ENCODE results near the gene RRAS2.

The RRAS2 gene

DNA sequence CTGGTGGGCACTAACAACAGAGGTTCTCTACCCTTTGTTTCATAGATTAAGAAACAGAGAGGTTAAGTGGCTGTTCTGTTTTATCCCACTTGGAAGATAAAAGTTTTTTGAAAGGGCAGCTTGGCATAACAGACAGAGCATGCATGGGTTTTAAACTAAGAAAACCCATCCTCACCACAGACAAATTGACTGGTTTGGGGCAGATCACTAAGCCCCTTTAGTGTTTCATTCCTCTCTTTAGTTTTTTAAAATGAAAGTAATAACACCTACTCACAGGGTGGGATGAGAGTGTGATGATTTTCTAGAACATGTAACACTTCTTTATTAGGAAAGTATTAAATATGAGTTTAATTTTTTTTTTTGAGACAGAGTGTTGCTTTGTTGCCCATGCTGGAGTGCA is 12.3 kb upstream of the RRAS2 start:
- no peak overlapping the region for H3K18ac ChIP-seq (ENCODE audit: low read length)
- no peaks in the 10 kb centered on the region for H3K9me3 ChIP-seq (ENCODE audit: insufficient read depth, low read depth, low read length)
- no peaks in the 10 kb centered on the region for H3K27me3 ChIP-seq (ENCODE audit: insufficient read depth, low read length)

DNA sequence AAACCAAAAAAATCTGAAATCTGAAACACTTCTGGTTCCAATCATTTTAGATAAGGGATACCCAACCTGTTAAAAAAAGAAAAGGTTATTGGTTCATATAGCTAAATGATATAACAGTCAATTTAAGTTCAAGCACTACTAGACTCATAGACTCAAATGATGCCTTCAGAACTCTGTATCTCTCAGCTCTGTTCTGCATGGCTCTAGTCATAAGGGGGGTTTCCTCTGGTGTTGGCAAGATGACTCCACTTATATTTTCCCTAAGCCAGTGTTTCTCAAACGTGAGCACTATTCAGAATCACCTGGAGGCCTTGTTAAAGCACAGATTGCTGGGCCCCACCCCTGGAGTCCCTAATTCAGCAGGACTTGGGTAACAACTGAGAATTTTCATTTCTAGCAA is 11.5 kb upstream of the RRAS2 start:
- no peak overlapping the region for H3K4me3 ChIP-seq (ENCODE audit: low read depth, low read length)
- no peak overlapping the region for H2BK5ac ChIP-seq (ENCODE audit: low read depth, low read length, poor library complexity)
- H3K79me1 ChIP-seq (ENCODE audit: low read length), result no peaks in the 10 kb centered on the region

More for the DNA sequence above, 12.3 kb upstream of the RRAS2 start:
- Histone ChIP-seq H2BK120ac (ENCODE audit: insufficient read depth, low read length, poor library complexity) (no peak overlapping the region), H3K14ac (ENCODE audit: low read length) (no peak overlapping the region), H3K4me2 (ENCODE audit: low read length) (no peak overlapping the region), H4K8ac (ENCODE audit: low read depth, low read length) (no peak overlapping the region), H3K9ac (ENCODE audit: low read length) (no peak overlapping the region), H3K79me2 (ENCODE audit: control insufficient read depth, insufficient read depth, low read length, poor library complexity) (no peaks in the 10 kb centered on the region), H3K4me1 (ENCODE audit: control insufficient read depth in 1 of 2, insufficient read depth in 2 of 2, low read length in 2 of 2) (no peaks in the 10 kb centered on the region), H2BK12ac (ENCODE audit: low read length) (no peak overlapping the region), H2AK5ac (ENCODE audit: low read length) (no peak overlapping the region), H3K27ac (ENCODE audit: low read depth, low read length) (no peak overlapping the region), H4K91ac (ENCODE audit: low read depth, low read length) (no peak overlapping the region), H2AFZ (ENCODE audit: insufficient read depth, low read length, poor library complexity) (no peak overlapping the region), H4K12ac (ENCODE audit: low read depth, low read length) (no peak overlapping the region), H3K4ac (ENCODE audit: low read depth, low read length) (no peak overlapping the region), H3K79me1 (ENCODE audit: low read length) (no peaks in the 10 kb centered on the region), H3K23ac (ENCODE audit: low read length) (no peak overlapping the region), H3K36me3 (ENCODE audit: control insufficient read depth in 1 of 2, insufficient read depth in 2 of 2, low read length in 2 of 2) (no peaks in the 10 kb centered on the region), H3K4me3 (ENCODE audit: low read depth, low read length) (no peak overlapping the region), H2BK5ac (ENCODE audit: low read depth, low read length, poor library complexity) (no peak overlapping the region)
- DNase-seq, result no peak

DNA sequence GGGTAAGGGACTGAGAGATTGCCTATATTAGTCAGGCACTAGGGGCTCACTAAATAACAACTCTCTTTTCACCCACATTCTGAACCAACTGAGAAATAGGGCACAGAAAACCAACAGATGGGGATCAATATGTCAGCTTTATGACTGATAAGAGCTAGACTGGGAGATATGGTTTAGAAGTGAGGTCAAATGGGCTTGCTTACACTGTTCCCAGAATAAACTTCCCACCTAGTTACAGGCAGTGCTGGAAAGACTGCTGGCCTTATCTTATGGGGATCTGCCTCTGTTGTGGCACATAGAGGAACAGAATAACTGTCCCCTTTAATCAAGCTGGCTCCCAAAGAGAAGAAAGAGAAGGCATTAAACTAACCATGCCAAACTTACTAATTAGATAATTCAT is 10.6 kb upstream of the RRAS2 start:
- Histone ChIP-seq H3K9ac (ENCODE audit: low read length) (no peak overlapping the region), H3K18ac (ENCODE audit: low read length) (no peak overlapping the region), H4K12ac (ENCODE audit: low read depth, low read length) (no peak overlapping the region), H3K79me2 (ENCODE audit: control insufficient read depth, insufficient read depth, low read length, poor library complexity) (no peaks in the 10 kb centered on the region), H2BK120ac (ENCODE audit: insufficient read depth, low read length, poor library complexity) (no peak overlapping the region), H2BK5ac (ENCODE audit: low read depth, low read length, poor library complexity) (no peak overlapping the region), H3K4ac (ENCODE audit: low read depth, low read length) (no peak overlapping the region), H3K4me2 (ENCODE audit: low read length) (no peak overlapping the region), H3K27ac (ENCODE audit: low read depth, low read length) (no peak overlapping the region), H2AK5ac (ENCODE audit: low read length) (no peak overlapping the region), H3K23ac (ENCODE audit: low read length) (no peak overlapping the region), H3K79me1 (ENCODE audit: low read length) (no peaks in the 10 kb centered on the region), H3K14ac (ENCODE audit: low read length) (no peak overlapping the region), H3K4me1 (ENCODE audit: control insufficient read depth in 1 of 2, insufficient read depth in 2 of 2, low read length in 2 of 2) (no peaks in the 10 kb centered on the region), H3K4me3 (ENCODE audit: low read depth, low read length) (no peak overlapping the region), H3K27me3 (ENCODE audit: insufficient read depth, low read length) (no peaks in the 10 kb centered on the region), H3K9me3 (ENCODE audit: insufficient read depth, low read depth, low read length) (no peaks in the 10 kb centered on the region), H4K8ac (ENCODE audit: low read depth, low read length) (no peak overlapping the region), H3K36me3 (ENCODE audit: control insufficient read depth in 1 of 2, insufficient read depth in 2 of 2, low read length in 2 of 2) (no peaks in the 10 kb centered on the region), H2AFZ (ENCODE audit: insufficient read depth, low read length, poor library complexity) (no peak overlapping the region), H4K91ac (ENCODE audit: low read depth, low read length) (no peak overlapping the region), H2BK12ac (ENCODE audit: low read length) (no peak overlapping the region)
- no peak for DNase-seq

More for the DNA sequence above, 11.5 kb upstream of the RRAS2 start:
- Histone ChIP-seq H3K14ac (ENCODE audit: low read length) (no peak overlapping the region), H3K9me3 (ENCODE audit: insufficient read depth, low read depth, low read length) (no peaks in the 10 kb centered on the region), H2BK12ac (ENCODE audit: low read length) (no peak overlapping the region), H3K4ac (ENCODE audit: low read depth, low read length) (no peak overlapping the region), H3K18ac (ENCODE audit: low read length) (no peak overlapping the region), H4K12ac (ENCODE audit: low read depth, low read length) (no peak overlapping the region), H3K23ac (ENCODE audit: low read length) (no peak overlapping the region), H3K79me2 (ENCODE audit: control insufficient read depth, insufficient read depth, low read length, poor library complexity) (no peaks in the 10 kb centered on the region), H3K36me3 (ENCODE audit: control insufficient read depth in 1 of 2, insufficient read depth in 2 of 2, low read length in 2 of 2) (no peaks in the 10 kb centered on the region), H3K4me1 (ENCODE audit: control insufficient read depth in 1 of 2, insufficient read depth in 2 of 2, low read length in 2 of 2) (no peaks in the 10 kb centered on the region), H4K8ac (ENCODE audit: low read depth, low read length) (no peak overlapping the region), H3K27me3 (ENCODE audit: insufficient read depth, low read length) (no peaks in the 10 kb centered on the region), H3K27ac (ENCODE audit: low read depth, low read length) (no peak overlapping the region), H2AK5ac (ENCODE audit: low read length) (no peak overlapping the region), H2BK120ac (ENCODE audit: insufficient read depth, low read length, poor library complexity) (no peak overlapping the region), H3K9ac (ENCODE audit: low read length) (no peak overlapping the region), H3K4me2 (ENCODE audit: low read length) (no peak overlapping the region), H4K91ac (ENCODE audit: low read depth, low read length) (no peak overlapping the region), H2AFZ (ENCODE audit: insufficient read depth, low read length, poor library complexity) (no peak overlapping the region)
- DNase-seq, result no peak
- WGBS (ENCODE audit: extremely low coverage, insufficient coverage, insufficient read length), result no CpG with 5 or more reads among the region's 1 CpG

DNA sequence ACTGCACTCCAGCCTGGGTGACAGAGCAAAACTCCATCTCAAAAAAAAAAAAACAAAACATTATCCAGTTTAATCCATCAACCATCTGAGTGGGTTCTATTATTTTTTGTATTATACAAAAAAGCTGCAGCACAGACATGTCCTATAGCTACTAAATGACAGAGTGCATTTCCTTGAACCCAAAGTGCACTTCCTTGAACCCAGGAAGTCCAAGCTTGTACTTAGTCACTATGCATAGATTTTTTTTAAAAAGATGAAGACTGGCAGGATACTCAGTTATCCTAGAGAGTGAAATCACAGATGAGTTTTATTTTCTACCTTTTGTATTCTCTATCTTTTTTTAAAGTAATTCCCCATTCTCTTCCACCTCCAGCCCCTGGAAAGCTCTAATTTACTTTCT is 8.0 kb upstream of the RRAS2 start:
- Histone ChIP-seq H3K4me2 (ENCODE audit: low read length) (no peak overlapping the region), H3K9ac (ENCODE audit: low read length) (no peak overlapping the region), H3K27me3 (ENCODE audit: insufficient read depth, low read length) (no peaks in the 10 kb centered on the region), H2BK5ac (ENCODE audit: low read depth, low read length, poor library complexity) (no peak overlapping the region), H3K4me3 (ENCODE audit: low read depth, low read length) (no peak overlapping the region), H2AFZ (ENCODE audit: insufficient read depth, low read length, poor library complexity) (no peak overlapping the region), H3K9me3 (ENCODE audit: insufficient read depth, low read depth, low read length) (no peaks in the 10 kb centered on the region), H3K14ac (ENCODE audit: low read length) (no peak overlapping the region), H3K79me1 (ENCODE audit: low read length) (no peaks in the 10 kb centered on the region), H3K4me1 (ENCODE audit: control insufficient read depth in 1 of 2, insufficient read depth in 2 of 2, low read length in 2 of 2) (no peaks in the 10 kb centered on the region), H4K91ac (ENCODE audit: low read depth, low read length) (no peak overlapping the region), H4K12ac (ENCODE audit: low read depth, low read length) (no peak overlapping the region), H2BK120ac (ENCODE audit: insufficient read depth, low read length, poor library complexity) (no peak overlapping the region), H4K8ac (ENCODE audit: low read depth, low read length) (no peak overlapping the region), H3K79me2 (ENCODE audit: control insufficient read depth, insufficient read depth, low read length, poor library complexity) (no peaks in the 10 kb centered on the region), H3K18ac (ENCODE audit: low read length) (no peak overlapping the region), H2AK5ac (ENCODE audit: low read length) (no peak overlapping the region), H3K4ac (ENCODE audit: low read depth, low read length) (no peak overlapping the region), H3K23ac (ENCODE audit: low read length) (no peak overlapping the region), H3K36me3 (ENCODE audit: control insufficient read depth in 1 of 2, insufficient read depth in 2 of 2, low read length in 2 of 2) (no peaks in the 10 kb centered on the region), H2BK12ac (ENCODE audit: low read length) (no peak overlapping the region), H3K27ac (ENCODE audit: low read depth, low read length) (no peak overlapping the region)
- DNase-seq, result no peak

DNA sequence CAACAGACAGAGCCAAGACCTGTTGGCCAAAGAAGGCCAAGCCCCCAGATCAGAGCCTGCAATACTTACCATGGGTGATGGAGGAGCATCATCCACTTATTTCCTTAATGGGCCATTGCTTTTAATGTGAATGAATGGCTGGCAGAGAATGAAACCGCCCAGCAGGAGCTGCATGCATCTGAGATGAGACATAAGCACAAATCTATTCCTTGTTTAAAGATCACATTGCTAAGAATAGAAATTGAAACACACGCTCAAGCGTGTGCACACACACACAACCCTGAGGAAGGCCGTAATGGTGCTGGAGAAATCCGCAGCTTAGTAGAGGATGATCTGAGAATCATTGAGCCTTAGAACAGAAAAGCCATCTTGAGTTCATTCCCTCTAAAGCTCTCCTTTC is 5.3 kb upstream of the RRAS2 start:
- H2AFZ ChIP-seq (ENCODE audit: insufficient read depth, low read length, poor library complexity), result no peak overlapping the region
- H2AK5ac ChIP-seq (ENCODE audit: low read length), result no peak overlapping the region
- no peak overlapping the region for H2BK5ac ChIP-seq (ENCODE audit: low read depth, low read length, poor library complexity)
- no peak overlapping the region for H4K91ac ChIP-seq (ENCODE audit: low read depth, low read length)
- no peak overlapping the region for H3K4me3 ChIP-seq (ENCODE audit: low read depth, low read length)
- no peak for DNase-seq
- H4K8ac ChIP-seq (ENCODE audit: low read depth, low read length), result no peak overlapping the region
- H2BK120ac ChIP-seq (ENCODE audit: insufficient read depth, low read length, poor library complexity), result no peak overlapping the region
- no peak overlapping the region for H3K4ac ChIP-seq (ENCODE audit: low read depth, low read length)
- no peaks in the 10 kb centered on the region for H3K36me3 ChIP-seq (ENCODE audit: control insufficient read depth in 1 of 2, insufficient read depth in 2 of 2, low read length in 2 of 2)
- H2BK12ac ChIP-seq (ENCODE audit: low read length), result no peak overlapping the region
- H4K12ac ChIP-seq (ENCODE audit: low read depth, low read length), result no peak overlapping the region
- H3K27me3 ChIP-seq (ENCODE audit: insufficient read depth, low read length), result no peaks in the 10 kb centered on the region
- no peaks in the 10 kb centered on the region for H3K9me3 ChIP-seq (ENCODE audit: insufficient read depth, low read depth, low read length)
- WGBS (ENCODE audit: extremely low coverage, insufficient coverage, insufficient read length), result no CpG with 5 or more reads among the region's 5 CpGs
- H3K18ac ChIP-seq (ENCODE audit: low read length), result no peak overlapping the region
- no peak overlapping the region for H3K23ac ChIP-seq (ENCODE audit: low read length)
- H3K4me2 ChIP-seq (ENCODE audit: low read length), result no peak overlapping the region
- no peaks in the 10 kb centered on the region for H3K79me2 ChIP-seq (ENCODE audit: control insufficient read depth, insufficient read depth, low read length, poor library complexity)
- H3K27ac ChIP-seq (ENCODE audit: low read depth, low read length), result no peak overlapping the region
- H3K79me1 ChIP-seq (ENCODE audit: low read length), result no peaks in the 10 kb centered on the region
- no peak overlapping the region for H3K9ac ChIP-seq (ENCODE audit: low read length)
- H3K14ac ChIP-seq (ENCODE audit: low read length), result no peak overlapping the region
- H3K4me1 ChIP-seq (ENCODE audit: control insufficient read depth in 1 of 2, insufficient read depth in 2 of 2, low read length in 2 of 2), result no peaks in the 10 kb centered on the region

Data from trophoblast cell (in vitro differentiated cells and primary cell).